Measurements from ENCODE around the gene TEX28.
"Not testable (repeated sequence)": the region's sequence is repeated elsewhere in the genome, so short reads cannot be mapped to it uniquely, and the experiment has no call there.

DNA sequence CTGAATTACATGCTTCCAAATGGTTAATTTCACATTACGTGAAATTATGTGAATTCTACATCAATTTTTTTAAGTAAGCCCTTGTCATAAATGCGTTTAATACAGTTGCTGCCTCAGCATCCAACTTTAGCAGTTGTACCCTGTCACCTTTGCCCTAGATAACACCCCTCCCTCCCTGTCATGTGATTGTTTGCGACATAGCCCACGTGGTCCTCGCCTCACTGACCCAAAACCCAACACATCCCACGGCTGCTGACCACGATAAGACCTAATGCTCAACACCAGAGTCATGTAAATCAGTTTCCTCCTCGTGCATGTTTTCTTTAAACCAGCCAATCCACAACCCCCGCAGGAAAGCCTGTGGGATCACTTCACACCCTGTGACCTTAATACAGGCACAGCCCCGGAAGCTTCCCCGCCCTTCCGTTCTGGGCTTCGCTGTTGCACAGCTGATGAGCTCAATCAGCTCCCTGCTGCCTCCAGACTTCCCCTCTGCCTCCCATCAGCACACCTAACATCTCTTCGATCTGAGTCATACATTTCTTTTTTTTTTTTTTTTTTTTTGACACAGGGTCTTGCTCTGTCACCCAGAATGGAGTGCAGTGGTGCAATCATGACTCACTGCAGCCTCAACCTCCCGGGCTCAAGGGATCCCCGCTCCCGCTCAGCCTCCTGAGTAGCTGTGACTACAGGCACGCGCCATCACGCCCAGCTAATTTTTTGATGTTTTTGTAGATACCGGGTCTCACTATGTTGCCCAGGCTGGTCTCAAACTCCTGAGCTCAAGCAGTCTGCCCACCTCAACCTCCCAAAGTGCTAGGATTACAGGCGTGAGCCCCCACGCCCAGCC lies 10.2 kb downstream of the TEX28 start:
- TF ChIP-seq POLR2A (IDR thresholded peaks at IDR 0.05; ENCODE audit: low read length); MAFK (IDR thresholded peaks at IDR 0.05; ENCODE audit: partially characterized antibody); RAD21 (conservative IDR thresholded peaks at IDR 0.05 in 1 of 2, IDR thresholded peaks at IDR 0.05 in 1 of 2); ZSCAN20 (CRISPR knock-in tag; IDR thresholded peaks at IDR 0.05); CHD2 (IDR thresholded peaks at IDR 0.05; ENCODE audit: low read length, partially characterized antibody); RFX5 (IDR thresholded peaks at IDR 0.05); EP300 (IDR thresholded peaks at IDR 0.05); EHMT2 (IDR thresholded peaks at IDR 0.05; ENCODE audit: low read depth); ZNF302 (CRISPR knock-in tag; IDR thresholded peaks at IDR 0.05); SMC3 (IDR thresholded peaks at IDR 0.05): not testable (repeated sequence)
- TF ChIP-seq, protein P1, sequence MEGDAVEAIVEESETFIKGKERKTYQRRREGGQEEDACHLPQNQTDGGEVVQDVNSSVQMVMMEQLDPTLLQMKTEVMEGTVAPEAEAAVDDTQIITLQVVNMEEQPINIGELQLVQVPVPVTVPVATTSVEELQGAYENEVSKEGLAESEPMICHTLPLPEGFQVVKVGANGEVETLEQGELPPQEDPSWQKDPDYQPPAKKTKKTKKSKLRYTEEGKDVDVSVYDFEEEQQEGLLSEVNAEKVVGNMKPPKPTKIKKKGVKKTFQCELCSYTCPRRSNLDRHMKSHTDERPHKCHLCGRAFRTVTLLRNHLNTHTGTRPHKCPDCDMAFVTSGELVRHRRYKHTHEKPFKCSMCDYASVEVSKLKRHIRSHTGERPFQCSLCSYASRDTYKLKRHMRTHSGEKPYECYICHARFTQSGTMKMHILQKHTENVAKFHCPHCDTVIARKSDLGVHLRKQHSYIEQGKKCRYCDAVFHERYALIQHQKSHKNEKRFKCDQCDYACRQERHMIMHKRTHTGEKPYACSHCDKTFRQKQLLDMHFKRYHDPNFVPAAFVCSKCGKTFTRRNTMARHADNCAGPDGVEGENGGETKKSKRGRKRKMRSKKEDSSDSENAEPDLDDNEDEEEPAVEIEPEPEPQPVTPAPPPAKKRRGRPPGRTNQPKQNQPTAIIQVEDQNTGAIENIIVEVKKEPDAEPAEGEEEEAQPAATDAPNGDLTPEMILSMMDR (IDR thresholded peaks at IDR 0.05) = not testable (repeated sequence)
- TF ChIP-seq, protein P2, sequence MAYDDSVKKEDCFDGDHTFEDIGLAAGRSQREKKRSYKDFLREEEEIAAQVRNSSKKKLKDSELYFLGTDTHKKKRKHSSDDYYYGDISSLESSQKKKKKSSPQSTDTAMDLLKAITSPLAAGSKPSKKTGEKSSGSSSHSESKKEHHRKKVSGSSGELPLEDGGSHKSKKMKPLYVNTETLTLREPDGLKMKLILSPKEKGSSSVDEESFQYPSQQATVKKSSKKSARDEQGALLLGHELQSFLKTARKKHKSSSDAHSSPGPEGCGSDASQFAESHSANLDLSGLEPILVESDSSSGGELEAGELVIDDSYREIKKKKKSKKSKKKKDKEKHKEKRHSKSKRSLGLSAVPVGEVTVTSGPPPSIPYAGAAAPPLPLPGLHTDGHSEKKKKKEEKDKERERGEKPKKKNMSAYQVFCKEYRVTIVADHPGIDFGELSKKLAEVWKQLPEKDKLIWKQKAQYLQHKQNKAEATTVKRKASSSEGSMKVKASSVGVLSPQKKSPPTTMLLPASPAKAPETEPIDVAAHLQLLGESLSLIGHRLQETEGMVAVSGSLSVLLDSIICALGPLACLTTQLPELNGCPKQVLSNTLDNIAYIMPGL (CRISPR knock-in tag; IDR thresholded peaks at IDR 0.05; ENCODE audit: borderline replicate concordance) = not testable (repeated sequence)
- TF ChIP-seq, protein P3, sequence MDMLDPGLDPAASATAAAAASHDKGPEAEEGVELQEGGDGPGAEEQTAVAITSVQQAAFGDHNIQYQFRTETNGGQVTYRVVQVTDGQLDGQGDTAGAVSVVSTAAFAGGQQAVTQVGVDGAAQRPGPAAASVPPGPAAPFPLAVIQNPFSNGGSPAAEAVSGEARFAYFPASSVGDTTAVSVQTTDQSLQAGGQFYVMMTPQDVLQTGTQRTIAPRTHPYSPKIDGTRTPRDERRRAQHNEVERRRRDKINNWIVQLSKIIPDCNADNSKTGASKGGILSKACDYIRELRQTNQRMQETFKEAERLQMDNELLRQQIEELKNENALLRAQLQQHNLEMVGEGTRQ (IDR thresholded peaks at IDR 0.05) = not testable (repeated sequence)
